GM13976 (cell line): Measurements from ENCODE around the gene NHEJ1.

Source experiments
- DNase-seq: peaks from one replicate; pipeline ENCODE4 v3.0.0; 2012; ENCODE audit warnings: low spot score
- CTCF ChIP-seq: IDR thresholded peaks from 2 replicates; pipeline ENCODE4 v1.5.1; 2012; ENCODE audit warnings: borderline replicate concordance, mild to moderate bottlenecking; ENCODE audit not compliant: insufficient read depth; ENCODE audit errors: extremely low read depth, missing control alignments, control extremely low read depth
- in situ Hi-C: fragments of 300-500 bp; cut with MboI; formaldehyde crosslinking; loops from one replicate; pipeline ENCODE4 v1.12.0; 2022; ENCODE audit warnings: low sequenced_read_pairs, mixed read lengths, inconsistent platforms; ENCODE audit not compliant: unreplicated experiment

Gene NHEJ1

GRCh38 chr2:219149667-219150066 lies 10.9 kb downstream of the NHEJ1 start:
- in situ Hi-C loops, result loop anchor here (25.0 kb wide), 1 partner anchor 138 kb away; the partner anchor contains the start of gene DNAJB2
- no peak for TF ChIP-seq CTCF
- DNase-seq, result no peak

- TF ChIP-seq CTCF, result no peak
- in situ Hi-C loops, result no loop called here
- no peak for DNase-seq
Measured at GRCh38 chr2:219142329-219142728, 18.3 kb downstream of the NHEJ1 start.

GRCh38 chr2:219140722-219141121 lies 19.9 kb downstream of the NHEJ1 start:
- TF ChIP-seq CTCF, result no peak
- DNase-seq, result no peak
- in situ Hi-C loops, result no loop called here

GRCh38 chr2:219133976-219134375 lies 26.6 kb downstream of the NHEJ1 start:
- no peak for DNase-seq
- TF ChIP-seq CTCF, result no peak

GRCh38 chr2:219131744-219132143 lies 28.9 kb downstream of the NHEJ1 start:
- TF ChIP-seq CTCF, result no peak
- no peak for DNase-seq
- in situ Hi-C loops, result no loop called here

More at GRCh38 chr2:219133976-219134375, 26.6 kb downstream of the NHEJ1 start:
- in situ Hi-C loops, result no loop called here

- no peak for DNase-seq
- TF ChIP-seq CTCF, result no peak
- in situ Hi-C loops, result no loop called here
Measured at GRCh38 chr2:219131327-219131726, 29.3 kb downstream of the NHEJ1 start.

GRCh38 chr2:219129589-219129988 lies 31.0 kb downstream of the NHEJ1 start:
- DNase-seq, result no peak
- TF ChIP-seq CTCF, result no peak
- in situ Hi-C loops, result no loop called here
